Astrocyte of the spinal cord (primary cell): ENCODE measurements around the gene SDR9C7.

Experiments
- DNase-seq: peaks from one replicate; pipeline ENCODE4 v3.0.0; 2011; ENCODE audit warnings: low read depth, low spot score
- H3K4me3 ChIP-seq: 2 replicates; pipeline ENCODE4 v1.5.1; 2011; ENCODE audit warnings: low read depth, mild to moderate bottlenecking, low read length, moderate library complexity
- CTCF ChIP-seq: IDR thresholded peaks from 2 replicates; pipeline ENCODE4 v1.5.1; 2012; ENCODE audit warnings: low read depth, mild to moderate bottlenecking, low read length, inconsistent platforms
- in situ Hi-C: cut with HindIII; loops from 2 replicates; pipeline ENCODE4 v1.10.0; 2017; ENCODE audit warnings: low sequenced_read_pairs

The SDR9C7 gene

GRCh38 chr12:56955631-56956256 lies 21.5 kb upstream of the SDR9C7 start:
- in situ Hi-C loops = no loop called here
- TF ChIP-seq CTCF = no peak
- no peak for DNase-seq
- no peak overlapping the region for H3K4me3 ChIP-seq

DNA sequence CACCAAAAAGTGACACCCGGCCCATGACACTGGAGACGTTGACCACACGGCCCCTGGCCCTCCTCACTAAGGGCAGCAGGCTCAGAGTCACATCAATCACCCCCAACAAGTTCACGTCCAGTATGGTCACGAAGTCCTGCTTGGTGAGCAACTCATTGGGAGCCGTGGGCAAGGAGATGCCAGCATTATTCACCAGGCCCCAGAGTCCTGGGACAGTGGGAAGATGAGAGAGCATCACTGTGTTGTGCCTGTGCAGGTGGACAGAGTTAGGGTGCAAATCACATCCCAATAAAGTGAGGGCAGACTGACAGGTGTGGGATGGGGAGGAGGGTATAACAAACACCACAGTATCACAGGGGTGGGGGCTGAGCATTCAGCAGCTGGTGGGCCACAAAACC lies 20.7 kb upstream of the SDR9C7 start:
- no peak for TF ChIP-seq CTCF
- in situ Hi-C loops = no loop called here
- DNase-seq = no peak
- H3K4me3 ChIP-seq = no peak overlapping the region

DNA sequence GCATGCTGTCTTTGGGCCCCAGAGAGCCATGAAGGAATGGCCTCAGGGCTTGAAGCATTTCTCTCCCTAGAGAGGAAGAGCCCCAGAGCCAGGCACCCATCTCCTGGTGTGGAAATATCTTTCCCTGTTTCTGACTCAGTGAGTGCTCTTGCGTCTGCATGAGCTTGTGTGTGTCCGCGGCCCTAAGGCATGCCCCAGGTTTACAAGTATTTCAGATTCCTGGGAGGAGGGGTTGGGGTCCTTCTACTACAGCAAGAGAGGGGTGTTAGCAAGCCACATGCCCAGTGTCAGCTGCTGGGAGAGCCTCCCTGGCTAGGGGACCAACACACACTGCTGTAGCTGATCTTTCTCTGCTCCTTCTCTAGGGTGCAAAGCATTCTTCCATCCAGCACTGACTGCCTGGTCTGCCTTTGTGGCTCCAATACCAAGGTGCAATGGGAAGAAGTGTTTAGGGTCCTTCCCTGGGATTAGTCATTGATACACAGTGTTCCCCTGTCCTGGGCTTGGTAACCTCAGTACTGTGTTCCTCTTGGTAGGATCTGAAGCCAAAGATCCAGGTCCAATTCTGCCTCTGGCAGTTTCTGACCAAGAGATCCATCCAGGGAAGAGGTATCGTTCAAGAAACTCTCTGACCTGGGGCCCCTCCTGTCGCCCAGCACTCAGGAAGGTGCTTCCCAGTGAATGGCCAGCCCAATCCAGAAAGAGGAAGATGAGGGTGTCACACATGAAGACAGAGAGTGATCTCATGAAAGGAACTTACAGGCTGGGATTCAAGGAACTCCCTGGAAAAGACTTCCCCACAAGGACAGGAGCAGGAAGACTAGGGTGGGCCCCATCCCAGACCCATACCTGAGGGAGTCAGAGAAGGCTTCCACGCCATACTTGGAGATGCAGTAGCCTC lies 20.1 kb upstream of the SDR9C7 start:
- DNase-seq = no peak
- no peak for TF ChIP-seq CTCF
- in situ Hi-C loops = no loop called here
- H3K4me3 ChIP-seq = no peak overlapping the region

GRCh38 chr12:56953314-56953713 lies 19.1 kb upstream of the SDR9C7 start:
- no peak for DNase-seq
- in situ Hi-C loops = no loop called here
- H3K4me3 ChIP-seq = no peak overlapping the region
- TF ChIP-seq CTCF = no peak

DNA sequence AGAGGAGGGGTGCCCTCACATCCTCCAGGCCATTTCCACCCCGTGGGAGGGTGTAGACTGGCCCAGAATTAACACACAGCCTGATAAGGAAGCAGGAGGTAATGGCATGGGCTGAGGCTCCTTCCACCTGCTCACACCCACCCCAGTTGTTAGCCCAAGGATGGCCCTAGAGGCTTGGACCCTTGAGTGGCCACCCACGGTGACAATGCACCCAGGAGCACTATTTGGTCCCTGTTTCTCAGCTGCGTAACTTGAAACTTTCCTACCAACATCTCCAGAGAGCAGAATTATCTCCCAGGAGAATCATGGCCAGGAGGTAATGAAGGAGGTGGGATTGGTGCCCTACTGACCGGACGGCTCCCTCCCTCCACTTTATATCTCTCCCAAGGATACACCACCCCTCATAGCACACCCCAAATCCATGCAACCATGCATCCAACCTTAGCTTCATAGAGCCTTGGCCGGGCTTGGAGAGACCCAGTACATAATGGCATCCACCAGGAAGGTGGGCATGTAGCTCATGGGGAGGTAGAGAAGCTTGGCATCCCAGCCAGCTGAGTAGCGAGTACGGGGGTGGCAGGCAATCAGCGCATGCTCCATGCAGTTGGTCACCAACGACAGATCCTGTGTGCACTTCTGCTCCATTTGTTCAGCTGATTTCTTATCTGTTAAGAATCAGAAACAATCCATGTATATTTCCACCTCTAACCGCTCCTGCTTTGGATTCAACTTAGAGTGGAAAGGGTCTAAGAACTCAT lies 17.6 kb upstream of the SDR9C7 start:
- no peak for TF ChIP-seq CTCF
- in situ Hi-C loops = no loop called here
- H3K4me3 ChIP-seq = no peak overlapping the region
- DNase-seq = no peak

GRCh38 chr12:56948881-56949280 lies 14.7 kb upstream of the SDR9C7 start:
- in situ Hi-C loops = no loop called here
- TF ChIP-seq CTCF = no peak
- H3K4me3 ChIP-seq = no peak overlapping the region
- no peak for DNase-seq
